Measurements from ENCODE around the gene C4A. TPM values are rescaled to one million over a fixed set of nuclear protein-coding genes. Genes with fewer than 3 reads are reported as not detected.
"Not testable (repeated sequence)": the region's sequence is repeated elsewhere in the genome, so short reads cannot be mapped to it uniquely, and the experiment has no call there.

Gene C4A
- 100 to 1,000 TPM in 4 of 6 donors, 10 to 100 TPM in 2; 89.8 to 217 (median 139) TPM for total RNA-seq

- H3K36me3 ChIP-seq = peaks cover 7 to 13% (median 10%) of the 10 kb centered on the region in 4 donors
- not testable (repeated sequence) for H3K27me3 ChIP-seq, DNase-seq, H3K9me3 ChIP-seq, H3K4me3 ChIP-seq, H3K4me1 ChIP-seq, H3K27ac ChIP-seq
- peak; percentile 45 to 63 for ATAC-seq (ENCODE audit: low FRiP score in 2 of 2)
- no CpG with 5 or more reads among the region's 7 CpGs for WGBS, 2 donors
Observed at GRCh38 chr6:31981744-31982143, at the start of gene C4A. Gene C4A, plus strand, starts transcription at chr6:31982057. Its CDS starts 51 bp downstream, at chr6:31982108.

GRCh38 chr6:31932137-31932536 lies 49.7 kb upstream of the C4A start:
- H3K9me3 ChIP-seq; ATAC-seq (ENCODE audit: low FRiP score in 2 of 2): not testable (repeated sequence)
- peak in 1 of 2 donors; percentile 67 for DNase-seq

GRCh38 chr6:31933537-31933936 lies 48.3 kb upstream of the C4A start:
- TF ChIP-seq POLR2A (IDR thresholded peaks at IDR 0.05) (no peak), EP300 (IDR thresholded peaks at IDR 0.05) (no peak), POLR2AphosphoS5 (IDR thresholded peaks at IDR 0.05) (no peak), CTCF (IDR thresholded peaks at IDR 0.05) (no peak)
- Histone ChIP-seq H3K27ac (no peak overlapping the region), H3K4me3 (no peak overlapping the region), H3K4me1 (peaks cover 0 to 18% (median 4%) of the 10 kb centered on the region in 4 donors), H3K9me3 (no peaks in the 10 kb centered on the region), H3K27me3 (no peaks in the 10 kb centered on the region), H3K36me3 (peaks cover 0 to under 1% (median 0%) of the 10 kb centered on the region in 4 donors)
- no peak for ATAC-seq (ENCODE audit: low FRiP score in 2 of 2)
- peak in 1 of 2 donors; percentile 61 for DNase-seq
- 91 to 94% methylated on average over 3 to 19 of the region's 19 CpGs for WGBS, 2 donors

More at GRCh38 chr6:31932137-31932536, 49.7 kb upstream of the C4A start:
- not testable (repeated sequence) for H3K36me3 ChIP-seq, H3K27ac ChIP-seq, H3K4me3 ChIP-seq, H3K27me3 ChIP-seq
- WGBS, 2 donors = 82 to 100% methylated on average over 4 to 8 of the region's 32 CpGs
- peaks cover 0 to 19% (median 4%) of the 10 kb centered on the region in 4 donors for H3K4me1 ChIP-seq

GRCh38 chr6:31935021-31935420 lies 46.8 kb upstream of the C4A start:
- no peak overlapping the region for H3K27ac ChIP-seq
- no peak for ATAC-seq (ENCODE audit: low FRiP score in 2 of 2)

GRCh38 chr6:31935823-31936222 lies 46.0 kb upstream of the C4A start:
- ATAC-seq (ENCODE audit: low FRiP score in 2 of 2) (no peak), DNase-seq (no peak)
- no peaks in the 10 kb centered on the region for H3K9me3 ChIP-seq
- peaks cover 0 to 16% (median 0%) of the 10 kb centered on the region in 4 donors for H3K36me3 ChIP-seq
- H3K27ac ChIP-seq = no peak overlapping the region
- no peaks in the 10 kb centered on the region for H3K27me3 ChIP-seq
- H3K4me1 ChIP-seq = peaks cover 0 to under 1% (median 0%) of the 10 kb centered on the region in 4 donors
- 86 to 89% methylated on average over 9 of the region's 9 CpGs for WGBS, 2 donors
- no peak for TF ChIP-seq CTCF (IDR thresholded peaks at IDR 0.05)
- TF ChIP-seq POLR2AphosphoS5 (IDR thresholded peaks at IDR 0.05) = no peak
- TF ChIP-seq EP300 (IDR thresholded peaks at IDR 0.05) = no peak
- TF ChIP-seq POLR2A (IDR thresholded peaks at IDR 0.05) = no peak
- no peak overlapping the region for H3K4me3 ChIP-seq

More at GRCh38 chr6:31935021-31935420, 46.8 kb upstream of the C4A start:
- no peak for DNase-seq
- Histone ChIP-seq H3K36me3 (peaks cover 0 to 11% (median 0%) of the 10 kb centered on the region in 4 donors), H3K4me3 (no peak overlapping the region), H3K9me3 (no peaks in the 10 kb centered on the region), H3K27me3 (no peaks in the 10 kb centered on the region), H3K4me1 (peaks cover 0 to 8% (median 0%) of the 10 kb centered on the region in 4 donors)
- no peak for TF ChIP-seq EP300 (IDR thresholded peaks at IDR 0.05)
- TF ChIP-seq CTCF (IDR thresholded peaks at IDR 0.05) = no peak
- no peak for TF ChIP-seq POLR2A (IDR thresholded peaks at IDR 0.05)
- TF ChIP-seq POLR2AphosphoS5 (IDR thresholded peaks at IDR 0.05) = no peak
- WGBS, 2 donors = 71 to 72% methylated on average over 3 of the region's 3 CpGs

GRCh38 chr6:31940256-31940664 lies 41.6 kb upstream of the C4A start:
- no peak for ATAC-seq (ENCODE audit: low FRiP score in 2 of 2)
- no peaks in the 10 kb centered on the region for H3K9me3 ChIP-seq

More at GRCh38 chr6:31940256-31940664, 41.6 kb upstream of the C4A start:
- Histone ChIP-seq H3K36me3 (peaks cover 0 to 33% (median 6%) of the 10 kb centered on the region in 4 donors), H3K27me3 (no peaks in the 10 kb centered on the region), H3K4me3 (no peak overlapping the region), H3K4me1 (peaks cover 4 to 8% (median 8%) of the 10 kb centered on the region in 4 donors), H3K27ac (no peak overlapping the region)
- TF ChIP-seq EP300 (IDR thresholded peaks at IDR 0.05) = no peak
- no peak for TF ChIP-seq POLR2AphosphoS5 (IDR thresholded peaks at IDR 0.05)
- no peak for TF ChIP-seq POLR2A (IDR thresholded peaks at IDR 0.05)
- no peak for TF ChIP-seq CTCF (IDR thresholded peaks at IDR 0.05)
- no peak for DNase-seq
- 6 to 23% methylated on average over 3 to 6 of the region's 6 CpGs for WGBS, 2 donors
